Epithelial cell of umbilical artery (primary cell): ENCODE measurements around the gene HLA-DRA. TPM values are rescaled to one million over a fixed set of nuclear protein-coding genes. Genes with fewer than 3 reads are reported as not detected.

Experiments used
- total RNA-seq: library from RNA; depleted of rRNA; stranded (reverse); fragments of >200 nt; gene quantifications from 2 replicates; pipeline ENCODE4 v1.2.3, GENCODE V29; 2014

The HLA-DRA gene
- total RNA-seq: not detected in 2 replicates

DNA sequence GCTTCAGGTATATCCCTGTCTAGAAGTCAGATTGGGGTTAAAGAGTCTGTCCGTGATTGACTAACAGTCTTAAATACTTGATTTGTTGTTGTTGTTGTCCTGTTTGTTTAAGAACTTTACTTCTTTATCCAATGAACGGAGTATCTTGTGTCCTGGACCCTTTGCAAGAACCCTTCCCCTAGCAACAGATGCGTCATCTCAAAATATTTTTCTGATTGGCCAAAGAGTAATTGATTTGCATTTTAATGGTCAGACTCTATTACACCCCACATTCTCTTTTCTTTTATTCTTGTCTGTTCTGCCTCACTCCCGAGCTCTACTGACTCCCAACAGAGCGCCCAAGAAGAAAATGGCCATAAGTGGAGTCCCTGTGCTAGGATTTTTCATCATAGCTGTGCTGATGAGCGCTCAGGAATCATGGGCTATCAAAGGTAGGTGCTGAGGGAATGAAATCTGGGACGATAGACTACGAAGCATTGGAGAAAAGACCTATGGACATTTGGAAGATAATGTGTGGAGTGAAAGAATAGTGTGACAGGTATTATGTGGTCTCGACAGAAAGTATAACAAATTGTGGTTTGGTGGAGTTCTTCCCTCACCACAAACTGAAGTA is at the start of gene HLA-DRA:
Gene HLA-DRA, plus strand, starts transcription at position 286 of the 613 bp plus-strand sequence. Its CDS starts 64 bp downstream, at position 350.

GRCh38 chr6:32406857-32407256 is 32.8 kb upstream of the HLA-DRA start, which contains the start of gene BTNL2:
Gene BTNL2, minus strand, starts transcription at chr6:32407181. Its CDS starts 58 bp downstream, at chr6:32407123.

Other genes starting within 250 kb of the HLA-DRA start
- gene PBX2, start 249.7 kb upstream of the HLA-DRA start, total RNA-seq: 48.5 and 59.4 TPM in 2 replicates
- 3.8 and 5.2 TPM in 2 replicates for gene GPSM3, start 247.2 kb upstream of the HLA-DRA start, total RNA-seq
- gene NOTCH4, start 215.8 kb upstream of the HLA-DRA start, total RNA-seq: 42.4 and 52.3 TPM in 2 replicates
- gene TSBP1, start 68.0 kb upstream of the HLA-DRA start, total RNA-seq: not detected in 2 replicates
- gene BTNL2, start 32.7 kb upstream of the HLA-DRA start, total RNA-seq: not detected in 2 replicates
- not detected in 2 replicates for gene HLA-DRB5, start 90.4 kb downstream of the HLA-DRA start, total RNA-seq
- 0.32 and 2.3 TPM in 2 replicates for gene HLA-DRB1, start 150.0 kb downstream of the HLA-DRA start, total RNA-seq
- gene HLA-DQA1, start 197.5 kb downstream of the HLA-DRA start, total RNA-seq: not detected in 2 replicates
- gene HLA-DQB1, start 226.8 kb downstream of the HLA-DRA start, total RNA-seq: not detected in 2 replicates